Transverse colon (tissue), 4 donors: Measurements from ENCODE around the gene ALDH16A1. TPM values are rescaled to one million over a fixed set of nuclear protein-coding genes. Genes with fewer than 3 reads are reported as not detected.
A peak's percentile ranks its signal among the peaks of the same experiment; 100 is the strongest.

Experiments
- DNase-seq: peaks from one replicate; pipeline ENCODE4 v3.0.0-alpha.2; 2019
- H3K27ac ChIP-seq, 4 donors: fragments of 200-600 bp; sonication (generic); 2 replicates each; pipeline ENCODE4 v1.5.1; 2016 to 2018; ENCODE audit warnings: inconsistent platforms in 4 of 4
- H3K27me3 ChIP-seq: fragments of 200-600 bp; sonication (generic); 2 replicates; pipeline ENCODE4 v1.5.1; 2017; ENCODE audit warnings: inconsistent platforms
- H3K36me3 ChIP-seq, 4 donors: fragments of 200-600 bp; sonication (generic); 2 replicates each; pipeline ENCODE4 v1.5.1; 2017 to 2019; ENCODE audit warnings: inconsistent platforms in 4 of 4
- H3K4me1 ChIP-seq, 4 donors: fragments of 200-600 bp; sonication (generic); 2 replicates each; pipeline ENCODE4 v1.5.1; 2017 to 2020; ENCODE audit warnings: inconsistent platforms in 4 of 4
- H3K4me3 ChIP-seq, 4 donors: fragments of 200-600 bp; sonication (generic); 1 replicate in 1 of 4; 2 replicates in 3 of 4; pipeline versions ENCODE4 v1.5.1 to v1.6.1; 2017 to 2019; ENCODE audit warnings: inconsistent platforms in 4 of 4
- H3K9me3 ChIP-seq, 2 donors: fragments of 200-600 bp; sonication (generic); 2 replicates each; pipeline ENCODE4 v1.5.1; 2017 to 2019; ENCODE audit warnings: inconsistent platforms in 2 of 2
- EP300 ChIP-seq: sonication (generic); formaldehyde crosslinking; IDR thresholded peaks from one replicate; pipeline ENCODE4 v1.6.1; 2017; ENCODE audit warnings: antibody characterized with exemption, low read depth
- POLR2A ChIP-seq: fragments of 450-650 bp; IDR thresholded peaks from one replicate; pipeline ENCODE4 v1.6.1; 2016; ENCODE audit warnings: antibody characterized with exemption, mild to moderate bottlenecking, moderate library complexity
- POLR2AphosphoS5 ChIP-seq, 3 donors: sonication (generic); formaldehyde crosslinking; IDR thresholded peaks; one replicate each; pipeline ENCODE4 v1.6.1; 2016; ENCODE audit warnings: antibody characterized with exemption in 3 of 3
- WGBS, 2 donors: methylation state at CpG; one replicate each; pipeline ENCODE4 v1.1.5; 2018; ENCODE audit warnings: low coverage in 1 of 2; 5-methylcytosine and 5-hydroxymethylcytosine counted together
- in situ Hi-C, 4 donors: fragments of 200-750 bp; cut with MboI; loops; one replicate each; pipeline versions ENCODE4 v1.15.0 to v1.15.1; 2017; ENCODE audit warnings: low sequenced_read_pairs in 3 of 4, low pct_ligation_motif_present in 1 of 4, low pct_unique_long_range_greater_than_20kb in 1 of 4
- intact Hi-C: fragments of 100-400 bp; cut with DNase I; formaldehyde crosslinking; loops from one replicate; pipeline ENCODE4 v1.15.1; 2023; ENCODE audit warnings: low total_unique reads
- total RNA-seq, 4 donors: library from RNA; depleted of rRNA; stranded (reverse); fragments of >200 nt; gene quantifications; one replicate each; pipeline ENCODE4 v1.1.0, GENCODE V29; 2016
- TF ChIP-seq, protein P1 (sequence below), 5 experiments: fragments of 200-600 bp in 3 of 5; fragments of 450-650 bp in 2 of 5; sonication (generic) in 3 of 5; IDR thresholded peaks; 1 replicate in 2 of 5; 2 replicates in 3 of 5; pipeline ENCODE4 v1.5.1; 2016 to 2017; ENCODE audit warnings: antibody characterized with exemption in 5 of 5, inconsistent platforms in 3 of 5, mild to moderate bottlenecking in 2 of 5, moderate library complexity in 1 of 5

ALDH16A1 gene
- total RNA-seq, 4 donors from 2014 or later = 24.3 to 465 (median 43.1) TPM

DNA sequence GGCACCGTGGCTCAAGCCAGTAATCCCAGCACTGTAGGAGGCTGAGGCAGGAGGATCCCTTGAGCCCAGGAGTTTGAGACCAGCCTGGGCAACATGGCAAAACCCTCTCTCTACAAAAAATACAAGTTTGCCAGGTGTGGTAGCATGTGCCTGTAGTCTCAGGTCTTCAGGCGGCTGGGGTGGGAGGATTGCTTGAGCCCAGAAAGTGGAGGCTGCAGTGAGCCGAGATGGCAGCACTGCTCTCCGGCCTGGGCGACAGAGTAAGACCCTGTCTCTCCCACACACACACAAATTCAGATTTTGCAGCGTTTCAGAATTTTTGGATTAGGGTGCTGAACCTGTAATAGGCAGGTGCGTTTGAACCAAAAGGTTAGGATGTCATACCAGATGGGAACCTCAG is 45.5 kb downstream of the ALDH16A1 start:
- H3K4me1 ChIP-seq = peaks cover 18 to 47% (median 34%) of the 10 kb centered on the region in 4 donors
- no peak overlapping the region for H3K4me3 ChIP-seq
- in situ Hi-C loops = loop anchor here in 1 of 4 donors (25.0 kb wide), 1 partner anchor 364 kb away; the partner anchor contains the start of genes PNKP and PTOV1

DNA sequence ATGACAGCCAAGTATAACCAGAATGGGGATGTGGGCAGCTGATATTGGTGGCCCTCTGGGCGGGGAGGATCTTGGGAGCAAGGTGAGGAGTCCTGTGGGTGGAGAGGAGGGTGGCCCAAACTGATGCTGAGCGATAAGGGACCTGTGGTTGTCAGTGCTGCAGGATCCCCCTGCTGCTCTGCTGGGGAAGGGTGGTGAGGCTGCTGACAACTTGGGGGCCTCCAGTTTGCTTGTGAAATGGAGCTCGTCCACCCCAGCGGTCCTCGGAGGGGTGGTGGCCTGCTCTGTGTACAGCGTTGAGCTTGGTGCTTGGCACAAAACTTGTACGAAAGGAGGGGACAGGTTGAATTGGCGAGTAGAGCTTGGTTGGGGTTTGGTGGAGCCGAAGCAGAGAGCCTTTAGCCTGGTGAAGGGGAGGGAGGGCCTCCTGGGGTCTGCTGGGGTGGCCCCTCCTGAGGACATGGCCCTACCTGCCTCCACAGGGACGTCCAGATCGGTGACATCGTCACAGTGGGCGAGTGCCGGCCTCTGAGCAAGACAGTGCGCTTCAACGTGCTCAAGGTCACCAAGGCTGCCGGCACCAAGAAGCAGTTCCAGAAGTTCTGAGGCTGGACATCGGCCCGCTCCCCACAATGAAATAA is 46.1 kb downstream of the ALDH16A1 start:
- TF ChIP-seq EP300 (no peak), POLR2A (no peak), POLR2AphosphoS5 (IDR thresholded peaks at IDR 0.05) (no peak)
- TF ChIP-seq, protein P1, sequence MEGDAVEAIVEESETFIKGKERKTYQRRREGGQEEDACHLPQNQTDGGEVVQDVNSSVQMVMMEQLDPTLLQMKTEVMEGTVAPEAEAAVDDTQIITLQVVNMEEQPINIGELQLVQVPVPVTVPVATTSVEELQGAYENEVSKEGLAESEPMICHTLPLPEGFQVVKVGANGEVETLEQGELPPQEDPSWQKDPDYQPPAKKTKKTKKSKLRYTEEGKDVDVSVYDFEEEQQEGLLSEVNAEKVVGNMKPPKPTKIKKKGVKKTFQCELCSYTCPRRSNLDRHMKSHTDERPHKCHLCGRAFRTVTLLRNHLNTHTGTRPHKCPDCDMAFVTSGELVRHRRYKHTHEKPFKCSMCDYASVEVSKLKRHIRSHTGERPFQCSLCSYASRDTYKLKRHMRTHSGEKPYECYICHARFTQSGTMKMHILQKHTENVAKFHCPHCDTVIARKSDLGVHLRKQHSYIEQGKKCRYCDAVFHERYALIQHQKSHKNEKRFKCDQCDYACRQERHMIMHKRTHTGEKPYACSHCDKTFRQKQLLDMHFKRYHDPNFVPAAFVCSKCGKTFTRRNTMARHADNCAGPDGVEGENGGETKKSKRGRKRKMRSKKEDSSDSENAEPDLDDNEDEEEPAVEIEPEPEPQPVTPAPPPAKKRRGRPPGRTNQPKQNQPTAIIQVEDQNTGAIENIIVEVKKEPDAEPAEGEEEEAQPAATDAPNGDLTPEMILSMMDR (IDR thresholded peaks at IDR 0.05) = no peak
- Histone ChIP-seq H3K9me3 (no peaks in the 10 kb centered on the region), H3K27me3 (no peaks in the 10 kb centered on the region), H3K4me3 (peak overlapping the region in 1 of 4 donors; percentile 34), H3K36me3 (peaks cover 0 to 23% (median 6%) of the 10 kb centered on the region in 4 donors), H3K27ac (peak overlapping the region; percentile 64 to 83 (median 68)), H3K4me1 (peaks cover 18 to 45% (median 34%) of the 10 kb centered on the region in 4 donors)
- intact Hi-C loops (no loop called here), in situ Hi-C loops (loop anchor here in 1 of 4 donors (25.0 kb wide), 1 partner anchor 363 kb away; the partner anchor contains the start of genes PNKP and PTOV1)
- WGBS, 2 donors = 58 to 67% methylated on average over 2 to 19 of the region's 19 CpGs
- DNase-seq = no peak

More for the DNA sequence above, 45.5 kb downstream of the ALDH16A1 start:
- H3K27me3 ChIP-seq = no peaks in the 10 kb centered on the region
- intact Hi-C loops = no loop called here
- DNase-seq = no peak
- H3K27ac ChIP-seq = peak overlapping the region in 2 of 4 donors; percentile 9 to 83
- no peaks in the 10 kb centered on the region for H3K9me3 ChIP-seq
- 73% methylated on average over 7 of the region's 7 CpGs; no CpG with 5 or more reads in 1 of the 2 donors for WGBS, 2 donors
- peaks cover 0 to 23% (median 6%) of the 10 kb centered on the region in 4 donors for H3K36me3 ChIP-seq
- TF ChIP-seq, protein P1 (IDR thresholded peaks at IDR 0.05) = no peak
- no peak for TF ChIP-seq EP300
- TF ChIP-seq POLR2A = no peak
- no peak for TF ChIP-seq POLR2AphosphoS5 (IDR thresholded peaks at IDR 0.05)

DNA sequence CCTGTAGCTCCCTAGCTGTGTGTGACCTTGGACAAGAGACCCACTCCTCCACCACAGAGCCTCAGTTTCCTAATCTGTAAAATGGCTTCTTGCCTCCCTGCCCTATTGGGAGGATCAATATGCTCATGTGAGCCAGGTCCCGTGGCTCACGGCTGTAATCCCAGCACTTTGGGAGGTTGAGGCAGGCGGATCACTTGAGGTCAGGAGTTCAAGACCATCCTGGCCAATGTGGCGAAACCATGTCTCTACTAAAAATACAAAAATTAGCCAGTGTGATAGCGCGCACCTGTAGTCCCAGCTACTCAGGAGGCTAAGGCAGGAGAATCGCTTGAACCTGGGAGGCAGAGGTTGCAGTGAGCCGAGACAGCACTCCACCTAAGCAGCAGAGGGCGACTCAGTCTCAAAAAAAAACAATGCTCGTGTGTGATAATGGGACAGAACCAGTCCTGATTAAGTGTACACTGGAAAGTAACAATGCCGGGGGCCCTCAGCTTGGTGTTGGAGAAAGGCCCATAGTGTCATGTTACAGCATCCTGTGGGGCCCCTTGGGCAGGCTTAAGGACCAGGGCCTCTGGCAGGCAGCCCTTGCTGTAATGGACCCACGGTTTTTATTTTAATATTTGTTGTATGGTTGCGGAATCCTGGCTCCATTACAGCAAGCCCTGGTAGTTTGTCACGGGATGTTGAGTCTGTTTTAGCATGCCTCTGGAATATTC is 50.0 kb downstream of the ALDH16A1 start:
- TF ChIP-seq EP300 (no peak), POLR2A (no peak)
- TF ChIP-seq, protein P1 (IDR thresholded peaks at IDR 0.05) = peak; percentile 55 to 82 (median 66)
- no peak overlapping the region for H3K4me3 ChIP-seq
- H3K4me1 ChIP-seq = peaks cover 10 to 26% (median 15%) of the 10 kb centered on the region in 4 donors
- H3K27me3 ChIP-seq = no peaks in the 10 kb centered on the region
- H3K9me3 ChIP-seq = no peaks in the 10 kb centered on the region
- DNase-seq = peak; percentile 43
- intact Hi-C loops = loop anchor here (2.0 kb wide), 1 partner anchor 44 kb away; no protein-coding TSS in a partner anchor
- 48% methylated on average over 14 of the region's 14 CpGs; no CpG with 5 or more reads in 1 of the 2 donors for WGBS, 2 donors
- H3K27ac ChIP-seq = no peak overlapping the region
- H3K36me3 ChIP-seq = peaks cover 0 to 16% (median 3%) of the 10 kb centered on the region in 4 donors
- in situ Hi-C loops = no loop called here

DNA sequence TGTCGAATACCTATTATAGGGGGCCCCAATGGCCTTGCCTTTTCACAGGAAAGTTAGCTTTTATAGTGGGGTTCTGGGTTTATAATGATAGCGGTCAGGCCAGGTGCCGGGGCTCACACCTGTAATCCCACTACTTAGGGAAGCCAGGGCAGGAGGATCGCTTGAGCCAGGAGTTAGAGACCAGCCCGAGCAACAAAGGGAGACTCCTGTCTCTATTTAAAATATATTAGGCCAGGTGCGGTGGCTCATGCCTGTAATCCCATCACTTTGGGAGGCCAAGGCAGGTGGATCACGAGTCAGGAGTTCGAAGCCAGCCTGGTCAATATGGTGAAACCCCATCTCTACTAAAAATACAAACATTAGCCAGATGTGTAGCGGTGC is 50.5 kb downstream of the ALDH16A1 start:
- in situ Hi-C loops = no loop called here
- H3K27ac ChIP-seq = no peak overlapping the region
- TF ChIP-seq POLR2A = no peak
- TF ChIP-seq, protein P1 (IDR thresholded peaks at IDR 0.05) = no peak
- TF ChIP-seq POLR2AphosphoS5 (IDR thresholded peaks at IDR 0.05) = no peak
- no peak for TF ChIP-seq EP300

More for the DNA sequence above, 50.5 kb downstream of the ALDH16A1 start:
- Histone ChIP-seq H3K4me1 (peaks cover 6 to 21% (median 9%) of the 10 kb centered on the region in 4 donors), H3K36me3 (peaks cover 0 to 11% (median under 1%) of the 10 kb centered on the region in 4 donors), H3K9me3 (no peaks in the 10 kb centered on the region), H3K27me3 (no peaks in the 10 kb centered on the region), H3K4me3 (no peak overlapping the region)
- intact Hi-C loops = loop anchor here (2.0 kb wide), 1 partner anchor 43 kb away; no protein-coding TSS in a partner anchor
- WGBS, 2 donors = 81 to 100% methylated on average over 1 to 9 of the region's 9 CpGs
- no peak for DNase-seq
